ENCODE results near the gene CDS2. TPM values are rescaled to one million over a fixed set of nuclear protein-coding genes. Genes with fewer than 3 reads are reported as not detected.

Gene CDS2
- total RNA-seq, 1 experiment from 2014 or later = 17.1 TPM

GRCh38 chr20:5197270-5197827 lies 70.5 kb downstream of the CDS2 start:
- H3K36me3 ChIP-seq (ENCODE audit: low read depth, low read length) = no peaks in the 10 kb centered on the region
- H4K20me1 ChIP-seq (ENCODE audit: low read length) = no peaks in the 10 kb centered on the region
- ChIA-PET POLR2A (ENCODE audit: unreplicated experiment) (interaction anchor here (0.7 kb wide), 1 partner anchor 71 kb away, joined by 13 read pairs; no protein-coding TSS in a partner anchor), CTCF (interaction anchor here (0.6 kb wide), 1 partner anchor 28 kb away, joined by 3 read pairs; no protein-coding TSS in a partner anchor)
- H3K9me3 ChIP-seq (ENCODE audit: low read length) = no peaks in the 10 kb centered on the region
- DNase-seq (no peak), ATAC-seq (no peak)
- no peak overlapping the region for H3K4me2 ChIP-seq (ENCODE audit: low read length)
- no peaks in the 10 kb centered on the region for H3F3A ChIP-seq (ENCODE audit: low read length, unreplicated experiment)
- TF ChIP-seq CTCF (conservative IDR thresholded peaks at IDR 0.05; ENCODE audit: low read depth, low read length) (no peak), EZH2 (IDR thresholded peaks at IDR 0.05; ENCODE audit: low read length, unreplicated experiment) (no peak), EZH2phosphoT487 (IDR thresholded peaks at IDR 0.05; ENCODE audit: borderline replicate concordance, low read length) (no peak)
- BruUV-seq (replicated peaks) = no TSS peak
- H2AFZ ChIP-seq (ENCODE audit: low read length) = no peak overlapping the region
- H3K4me1 ChIP-seq (ENCODE audit: insufficient read depth, low read length) = no peaks in the 10 kb centered on the region
- no peak overlapping the region for H3K4me3 ChIP-seq (ENCODE audit: low read length)
- no peak overlapping the region for H3K9ac ChIP-seq (ENCODE audit: low read length)
- intact Hi-C loops (cut with micrococcal nuclease) = no loop called here
- H3K9me2 ChIP-seq (replicated peaks; ENCODE audit: low read length) = no peaks in the 10 kb centered on the region
- no peaks in the 10 kb centered on the region for H3K79me2 ChIP-seq (ENCODE audit: low read length)
- H3K27me3 ChIP-seq (ENCODE audit: low read length) = no peaks in the 10 kb centered on the region
- no peak overlapping the region for H3K27ac ChIP-seq (ENCODE audit: low read length)

GRCh38 chr20:5197847-5198650 lies 71.2 kb downstream of the CDS2 start:
- Histone ChIP-seq H3K4me2 (ENCODE audit: low read length) (no peak overlapping the region), H3K9me3 (ENCODE audit: low read length) (no peaks in the 10 kb centered on the region), H2AFZ (ENCODE audit: low read length) (no peak overlapping the region), H3K4me1 (ENCODE audit: insufficient read depth, low read length) (no peaks in the 10 kb centered on the region), H3K4me3 (ENCODE audit: low read length) (no peak overlapping the region), H3K9me2 (replicated peaks; ENCODE audit: low read length) (no peaks in the 10 kb centered on the region), H4K20me1 (ENCODE audit: low read length) (no peaks in the 10 kb centered on the region), H3K36me3 (ENCODE audit: low read depth, low read length) (no peaks in the 10 kb centered on the region), H3K9ac (ENCODE audit: low read length) (no peak overlapping the region), H3F3A (ENCODE audit: low read length, unreplicated experiment) (no peaks in the 10 kb centered on the region), H3K79me2 (ENCODE audit: low read length) (no peaks in the 10 kb centered on the region), H3K27me3 (ENCODE audit: low read length) (no peaks in the 10 kb centered on the region), H3K27ac (ENCODE audit: low read length) (no peak overlapping the region)
- intact Hi-C loops (cut with micrococcal nuclease) = no loop called here
- ChIA-PET POLR2A (ENCODE audit: unreplicated experiment) (no interaction called here), CTCF (no interaction called here)
- ATAC-seq (no peak), DNase-seq (no peak)
- TF ChIP-seq EZH2 (IDR thresholded peaks at IDR 0.05; ENCODE audit: low read length, unreplicated experiment) (no peak), EZH2phosphoT487 (IDR thresholded peaks at IDR 0.05; ENCODE audit: borderline replicate concordance, low read length) (no peak), CTCF (conservative IDR thresholded peaks at IDR 0.05; ENCODE audit: low read depth, low read length) (no peak)
- no TSS peak for BruUV-seq (replicated peaks)

- Histone ChIP-seq H3K4me3 (ENCODE audit: low read length) (no peak overlapping the region), H3K4me2 (ENCODE audit: low read length) (no peak overlapping the region), H3K36me3 (ENCODE audit: low read depth, low read length) (no peaks in the 10 kb centered on the region), H3K27ac (ENCODE audit: low read length) (no peak overlapping the region), H3K9me3 (ENCODE audit: low read length) (no peaks in the 10 kb centered on the region), H3K9ac (ENCODE audit: low read length) (no peak overlapping the region), H3K9me2 (replicated peaks; ENCODE audit: low read length) (no peaks in the 10 kb centered on the region), H2AFZ (ENCODE audit: low read length) (no peak overlapping the region), H3K4me1 (ENCODE audit: insufficient read depth, low read length) (no peaks in the 10 kb centered on the region), H3F3A (ENCODE audit: low read length, unreplicated experiment) (no peaks in the 10 kb centered on the region), H4K20me1 (ENCODE audit: low read length) (no peaks in the 10 kb centered on the region), H3K79me2 (ENCODE audit: low read length) (no peaks in the 10 kb centered on the region), H3K27me3 (ENCODE audit: low read length) (no peaks in the 10 kb centered on the region)
- ATAC-seq (no peak), DNase-seq (no peak)
- TF ChIP-seq CTCF (conservative IDR thresholded peaks at IDR 0.05; ENCODE audit: low read depth, low read length) = no peak
- no peak for TF ChIP-seq EZH2 (IDR thresholded peaks at IDR 0.05; ENCODE audit: low read length, unreplicated experiment)
- TF ChIP-seq EZH2phosphoT487 (IDR thresholded peaks at IDR 0.05; ENCODE audit: borderline replicate concordance, low read length) = no peak
- intact Hi-C loops (cut with micrococcal nuclease) = no loop called here
- CTCF ChIA-PET = no interaction called here
- POLR2A ChIA-PET (ENCODE audit: unreplicated experiment) = no interaction called here
- BruUV-seq (replicated peaks) = no TSS peak
Measured at GRCh38 chr20:5198651-5198924, 71.8 kb downstream of the CDS2 start.
